MM.1S (cell line): Measurements from ENCODE around the gene OLIG2.

Source experiments
- DNase-seq: peaks from one replicate; pipeline ENCODE4 v3.0.0-alpha.2; 2015
- H2AFZ ChIP-seq: fragments of 300-600 bp; sonication (generic); 2 replicates; pipeline ENCODE4 v1.6.0; 2016; ENCODE audit warnings: antibody characterized with exemption, low read length
- H3F3A ChIP-seq: fragments of 300-600 bp; sonication (generic); 2 replicates; pipeline ENCODE4 v1.6.1; 2016; ENCODE audit warnings: mild to moderate bottlenecking, antibody characterized with exemption, low read length, moderate library complexity, mixed read lengths; ENCODE audit not compliant: insufficient read depth
- H3K27ac ChIP-seq: fragments of 300-600 bp; sonication (generic); 2 replicates; pipeline ENCODE4 v1.5.1; 2016; ENCODE audit warnings: mild to moderate bottlenecking, low read length
- H3K27me3 ChIP-seq: fragments of 300-600 bp; sonication (generic); replicated peaks from 2 replicates; pipeline ENCODE4 v1.6.0; 2016; ENCODE audit warnings: low read length; ENCODE audit not compliant: insufficient read depth
- H3K36me3 ChIP-seq: fragments of 300-600 bp; sonication (generic); replicated peaks from 2 replicates; pipeline ENCODE4 v1.6.1; 2016; ENCODE audit warnings: mild to moderate bottlenecking, low read length, mixed read lengths; ENCODE audit not compliant: insufficient read depth
- H3K4me1 ChIP-seq: fragments of 300-600 bp; sonication (generic); 2 replicates; pipeline ENCODE4 v1.6.1; 2016; ENCODE audit warnings: low read length, mixed read lengths
- H3K4me2 ChIP-seq: fragments of 300-600 bp; sonication (generic); 2 replicates; pipeline ENCODE4 v1.6.0; 2016; ENCODE audit warnings: low read depth, low read length
- H3K4me3 ChIP-seq: fragments of 300-600 bp; sonication (generic); 2 replicates; pipeline ENCODE4 v1.5.1; 2016; ENCODE audit warnings: low read length, mixed read lengths
- H3K79me2 ChIP-seq: fragments of 300-600 bp; sonication (generic); 2 replicates; pipeline ENCODE4 v1.6.1; 2016; ENCODE audit warnings: mixed run types, low read length, mixed read lengths
- H3K9ac ChIP-seq: fragments of 300-600 bp; sonication (generic); 2 replicates; pipeline ENCODE4 v1.6.1; 2016; ENCODE audit warnings: low read length, mixed read lengths
- H3K9me2 ChIP-seq: fragments of 300-600 bp; sonication (generic); replicated peaks from 2 replicates; pipeline ENCODE4 v1.6.1; 2016; ENCODE audit warnings: mild to moderate bottlenecking, low read length, mixed read lengths; ENCODE audit not compliant: insufficient read depth
- H3K9me3 ChIP-seq: fragments of 300-600 bp; sonication (generic); replicated peaks from 2 replicates; pipeline ENCODE4 v1.6.1; 2016; ENCODE audit warnings: mild to moderate bottlenecking, low read length, mixed read lengths; ENCODE audit not compliant: insufficient read depth
- H4K20me1 ChIP-seq: fragments of 300-600 bp; sonication (generic); 2 replicates; pipeline ENCODE4 v1.6.1; 2016; ENCODE audit warnings: mild to moderate bottlenecking, low read length, moderate library complexity, mixed read lengths; ENCODE audit not compliant: insufficient read depth
- CTCF ChIP-seq: fragments of 300-600 bp; sonication (generic); IDR thresholded peaks from 2 replicates; pipeline ENCODE4 v1.5.1; 2016; ENCODE audit warnings: antibody characterized with exemption, low read length, mixed read lengths
- EZH2 ChIP-seq: fragments of 300-600 bp; sonication (generic); optimal IDR thresholded peaks from 2 replicates; pipeline ENCODE3; 2017; ENCODE audit warnings: low read depth, mild to moderate bottlenecking, antibody characterized with exemption, low read length, mixed read lengths
- EZH2phosphoT487 ChIP-seq: fragments of 300-600 bp; sonication (generic); IDR thresholded peaks from 2 replicates; pipeline ENCODE4 v1.6.1; 2018; ENCODE audit warnings: antibody characterized with exemption, low read length

OLIG2 gene

GRCh38 chr21:33037501-33037900, 11.8 kb downstream of the OLIG2 start:
- TF ChIP-seq EZH2phosphoT487 (no peak), CTCF (no peak), EZH2 (no peak)
- DNase-seq: no peak
- Histone ChIP-seq H3K36me3 (no peaks in the 10 kb centered on the region), H3F3A (no peaks in the 10 kb centered on the region), H3K27ac (no peak overlapping the region), H3K79me2 (no peaks in the 10 kb centered on the region), H2AFZ (no peak overlapping the region), H3K9me3 (no peaks in the 10 kb centered on the region), H3K27me3 (no peaks in the 10 kb centered on the region), H3K9ac (no peak overlapping the region), H3K4me3 (no peak overlapping the region), H3K4me2 (no peak overlapping the region), H3K9me2 (no peaks in the 10 kb centered on the region), H3K4me1 (peaks cover 17% of the 10 kb centered on the region), H4K20me1 (no peaks in the 10 kb centered on the region)

GRCh38 chr21:33039536-33039935, 13.8 kb downstream of the OLIG2 start:
- Histone ChIP-seq H3K9ac (no peak overlapping the region), H3K4me2 (no peak overlapping the region), H3K79me2 (no peaks in the 10 kb centered on the region), H3K27ac (no peak overlapping the region), H3K27me3 (no peaks in the 10 kb centered on the region), H4K20me1 (no peaks in the 10 kb centered on the region), H2AFZ (no peak overlapping the region), H3K4me1 (peaks cover 17% of the 10 kb centered on the region), H3K9me3 (no peaks in the 10 kb centered on the region), H3K36me3 (no peaks in the 10 kb centered on the region), H3K9me2 (no peaks in the 10 kb centered on the region), H3F3A (no peaks in the 10 kb centered on the region), H3K4me3 (no peak overlapping the region)
- DNase-seq: no peak
- TF ChIP-seq CTCF (no peak), EZH2phosphoT487 (no peak), EZH2 (no peak)

GRCh38 chr21:33040215-33040614, 14.5 kb downstream of the OLIG2 start:
- H3K27ac ChIP-seq: no peak overlapping the region
- H3K27me3 ChIP-seq: no peaks in the 10 kb centered on the region
- no peaks in the 10 kb centered on the region for H3K36me3 ChIP-seq
- TF ChIP-seq EZH2phosphoT487 (no peak), CTCF (no peak), EZH2 (no peak)
- H3K9me2 ChIP-seq: no peaks in the 10 kb centered on the region
- no peak overlapping the region for H3K9ac ChIP-seq
- no peak overlapping the region for H2AFZ ChIP-seq
- DNase-seq: no peak
- H3K4me1 ChIP-seq: peaks cover 17% of the 10 kb centered on the region
- H3K9me3 ChIP-seq: no peaks in the 10 kb centered on the region
- no peaks in the 10 kb centered on the region for H3F3A ChIP-seq
- H3K79me2 ChIP-seq: no peaks in the 10 kb centered on the region
- no peak overlapping the region for H3K4me2 ChIP-seq
- no peak overlapping the region for H3K4me3 ChIP-seq
- H4K20me1 ChIP-seq: no peaks in the 10 kb centered on the region

GRCh38 chr21:33041981-33042380, 16.2 kb downstream of the OLIG2 start:
- Histone ChIP-seq H3K79me2 (no peaks in the 10 kb centered on the region), H3K9me3 (no peaks in the 10 kb centered on the region), H3K36me3 (no peaks in the 10 kb centered on the region), H3K27me3 (no peaks in the 10 kb centered on the region), H3K27ac (no peak overlapping the region), H3K9ac (no peak overlapping the region), H3K4me1 (peaks cover 6% of the 10 kb centered on the region), H3K9me2 (no peaks in the 10 kb centered on the region), H4K20me1 (no peaks in the 10 kb centered on the region), H3F3A (no peaks in the 10 kb centered on the region), H2AFZ (no peak overlapping the region), H3K4me2 (no peak overlapping the region), H3K4me3 (no peak overlapping the region)
- DNase-seq: no peak
- TF ChIP-seq EZH2: no peak
- TF ChIP-seq CTCF: no peak
- no peak for TF ChIP-seq EZH2phosphoT487
